Suprapubic skin (tissue), 4 donors: ENCODE measurements around the gene CDA. TPM values are rescaled to one million over a fixed set of nuclear protein-coding genes. Genes with fewer than 3 reads are reported as not detected.

Experiments
- DNase-seq, 2 donors: peaks; one replicate each; pipeline ENCODE4 v3.0.0-alpha.2; 2019; ENCODE audit warnings: low spot score in 2 of 2
- H3K27ac ChIP-seq: fragments of 200-600 bp; sonication (generic); one replicate; pipeline ENCODE4 v1.5.1; 2019
- H3K27me3 ChIP-seq: fragments of 200-600 bp; sonication (generic); one replicate; pipeline ENCODE4 v1.5.1; 2019
- H3K36me3 ChIP-seq: fragments of 200-600 bp; sonication (generic); one replicate; pipeline ENCODE4 v1.5.1; 2019
- H3K4me1 ChIP-seq: fragments of 200-600 bp; sonication (generic); one replicate; pipeline ENCODE4 v1.5.1; 2019
- H3K4me3 ChIP-seq: fragments of 200-600 bp; sonication (generic); one replicate; pipeline ENCODE4 v1.5.1; 2019; ENCODE audit warnings: mild to moderate bottlenecking
- H3K9me3 ChIP-seq: fragments of 200-600 bp; sonication (generic); one replicate; pipeline ENCODE4 v1.5.1; 2019
- EP300 ChIP-seq: sonication (generic); formaldehyde crosslinking; IDR thresholded peaks from one replicate; pipeline ENCODE4 v1.6.1; 2017; ENCODE audit warnings: antibody characterized with exemption
- POLR2A ChIP-seq, 2 donors: fragments of 450-650 bp; IDR thresholded peaks; one replicate each; pipeline ENCODE4 v1.6.1; 2017; ENCODE audit warnings: antibody characterized with exemption in 2 of 2, mild to moderate bottlenecking in 2 of 2, moderate library complexity in 2 of 2
- POLR2AphosphoS5 ChIP-seq, 3 donors: sonication (generic); formaldehyde crosslinking; IDR thresholded peaks; one replicate each; pipeline ENCODE4 v1.6.1; 2017; ENCODE audit warnings: antibody characterized with exemption in 3 of 3
- WGBS: methylation state at CpG from one replicate; pipeline ENCODE4 v1.1.5; 2018; 5-methylcytosine and 5-hydroxymethylcytosine counted together
- total RNA-seq, 4 donors: library from RNA; depleted of rRNA; stranded (reverse); fragments of >200 nt; gene quantifications; one replicate each; pipeline ENCODE4 v1.1.0, GENCODE V29; 2016
- TF ChIP-seq, protein P1 (sequence below), 2 donors: fragments of 200-600 bp in 1 of 2; fragments of 450-650 bp in 1 of 2; sonication (generic) in 1 of 2; IDR thresholded peaks; one replicate each; pipeline ENCODE4 v1.5.1; 2016 to 2019; ENCODE audit warnings: antibody characterized with exemption in 2 of 2, mild to moderate bottlenecking in 1 of 2, moderate library complexity in 1 of 2

CDA gene
- total RNA-seq, 4 donors from 2014 or later, result 13.1 to 24.2 (median 15.7) TPM

DNA sequence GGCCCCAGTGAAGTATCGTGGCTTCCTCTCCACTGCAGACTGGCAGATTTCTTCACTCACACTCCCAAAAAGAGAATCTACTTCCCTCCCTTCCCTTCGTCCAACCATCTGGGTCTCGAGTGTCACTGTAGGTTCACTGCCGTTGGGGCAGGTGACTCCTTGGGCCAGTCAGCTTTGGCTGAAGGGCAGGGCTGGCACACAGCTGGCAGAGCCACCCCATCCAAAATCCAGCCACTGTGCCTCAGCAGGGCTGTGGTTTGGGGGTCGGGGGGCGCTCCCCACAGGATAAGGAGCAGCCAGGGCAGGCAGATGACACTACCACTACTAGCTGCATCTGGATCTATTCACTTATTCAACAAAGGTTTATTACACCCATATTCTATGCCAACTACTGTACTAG lies 54.2 kb downstream of the CDA start:
- Histone ChIP-seq H3K36me3 (peaks cover 83% of the 10 kb centered on the region), H3K27ac (no peak overlapping the region), H3K4me3 (no peak overlapping the region), H3K27me3 (no peaks in the 10 kb centered on the region), H3K9me3 (no peaks in the 10 kb centered on the region), H3K4me1 (no peaks in the 10 kb centered on the region)
- no peak for DNase-seq
- TF ChIP-seq POLR2AphosphoS5 (IDR thresholded peaks at IDR 0.05) (no peak), EP300 (no peak), POLR2A (IDR thresholded peaks at IDR 0.05) (no peak)
- TF ChIP-seq, protein P1, sequence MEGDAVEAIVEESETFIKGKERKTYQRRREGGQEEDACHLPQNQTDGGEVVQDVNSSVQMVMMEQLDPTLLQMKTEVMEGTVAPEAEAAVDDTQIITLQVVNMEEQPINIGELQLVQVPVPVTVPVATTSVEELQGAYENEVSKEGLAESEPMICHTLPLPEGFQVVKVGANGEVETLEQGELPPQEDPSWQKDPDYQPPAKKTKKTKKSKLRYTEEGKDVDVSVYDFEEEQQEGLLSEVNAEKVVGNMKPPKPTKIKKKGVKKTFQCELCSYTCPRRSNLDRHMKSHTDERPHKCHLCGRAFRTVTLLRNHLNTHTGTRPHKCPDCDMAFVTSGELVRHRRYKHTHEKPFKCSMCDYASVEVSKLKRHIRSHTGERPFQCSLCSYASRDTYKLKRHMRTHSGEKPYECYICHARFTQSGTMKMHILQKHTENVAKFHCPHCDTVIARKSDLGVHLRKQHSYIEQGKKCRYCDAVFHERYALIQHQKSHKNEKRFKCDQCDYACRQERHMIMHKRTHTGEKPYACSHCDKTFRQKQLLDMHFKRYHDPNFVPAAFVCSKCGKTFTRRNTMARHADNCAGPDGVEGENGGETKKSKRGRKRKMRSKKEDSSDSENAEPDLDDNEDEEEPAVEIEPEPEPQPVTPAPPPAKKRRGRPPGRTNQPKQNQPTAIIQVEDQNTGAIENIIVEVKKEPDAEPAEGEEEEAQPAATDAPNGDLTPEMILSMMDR (IDR thresholded peaks at IDR 0.05), result no peak
- WGBS, result 74% methylated on average over 6 of the region's 6 CpGs

DNA sequence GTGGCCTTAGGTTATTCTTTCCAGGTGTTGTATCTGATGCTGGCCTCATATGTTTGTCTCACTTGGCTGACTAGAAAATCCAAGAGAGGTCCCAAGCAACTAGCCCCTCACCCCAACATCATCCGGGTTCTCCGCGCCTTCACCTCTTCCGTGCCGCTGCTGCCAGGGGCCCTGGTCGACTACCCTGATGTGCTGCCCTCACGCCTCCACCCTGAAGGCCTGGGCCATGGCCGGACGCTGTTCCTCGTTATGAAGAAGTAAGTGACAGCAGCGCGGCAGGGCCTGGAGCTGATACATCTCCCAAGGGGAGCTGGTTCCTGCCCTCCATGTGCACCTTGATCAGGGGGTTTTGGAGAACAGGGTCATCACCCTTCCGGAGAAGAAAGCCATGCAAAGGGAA lies 55.5 kb downstream of the CDA start:
- Histone ChIP-seq H3K4me1 (no peaks in the 10 kb centered on the region), H3K27me3 (no peaks in the 10 kb centered on the region), H3K9me3 (no peaks in the 10 kb centered on the region), H3K4me3 (no peak overlapping the region), H3K36me3 (peaks cover 83% of the 10 kb centered on the region), H3K27ac (no peak overlapping the region)
- 89% methylated on average over 13 of the region's 13 CpGs for WGBS
- TF ChIP-seq POLR2AphosphoS5 (IDR thresholded peaks at IDR 0.05), result no peak
- TF ChIP-seq, protein P1 (IDR thresholded peaks at IDR 0.05), result no peak
- no peak for TF ChIP-seq EP300
- TF ChIP-seq POLR2A (IDR thresholded peaks at IDR 0.05), result no peak
- no peak for DNase-seq

DNA sequence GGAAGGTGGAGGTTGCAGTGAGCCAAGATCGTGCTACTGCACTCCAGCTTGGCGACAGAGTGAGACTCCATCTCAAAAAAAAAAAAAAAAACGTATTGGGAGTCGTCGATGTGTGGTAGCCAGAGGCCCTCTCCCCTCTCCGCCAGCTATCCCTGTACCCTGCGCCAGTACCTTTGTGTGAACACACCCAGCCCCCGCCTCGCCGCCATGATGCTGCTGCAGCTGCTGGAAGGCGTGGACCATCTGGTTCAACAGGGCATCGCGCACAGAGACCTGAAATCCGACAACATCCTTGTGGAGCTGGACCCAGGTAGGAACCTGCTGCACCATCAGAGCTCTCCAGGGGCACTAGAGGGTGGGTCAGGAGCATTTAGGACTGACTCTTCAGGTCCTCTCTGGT lies 56.5 kb downstream of the CDA start:
- no peaks in the 10 kb centered on the region for H3K4me1 ChIP-seq
- H3K27ac ChIP-seq, result no peak overlapping the region
- H3K9me3 ChIP-seq, result no peaks in the 10 kb centered on the region
- H3K27me3 ChIP-seq, result no peaks in the 10 kb centered on the region
- no peak for DNase-seq
- WGBS, result 80% methylated on average over 14 of the region's 14 CpGs
- H3K4me3 ChIP-seq, result no peak overlapping the region
- TF ChIP-seq POLR2A (IDR thresholded peaks at IDR 0.05), result no peak
- TF ChIP-seq EP300, result no peak
- TF ChIP-seq, protein P1 (IDR thresholded peaks at IDR 0.05), result no peak
- TF ChIP-seq POLR2AphosphoS5 (IDR thresholded peaks at IDR 0.05), result no peak
- peaks cover 83% of the 10 kb centered on the region for H3K36me3 ChIP-seq

- Histone ChIP-seq H3K27me3 (no peaks in the 10 kb centered on the region), H3K9me3 (no peaks in the 10 kb centered on the region), H3K27ac (no peak overlapping the region), H3K36me3 (peaks cover 87% of the 10 kb centered on the region), H3K4me1 (no peaks in the 10 kb centered on the region), H3K4me3 (no peak overlapping the region)
- 91% methylated on average over 3 of the region's 13 CpGs for WGBS
- no peak for DNase-seq
- TF ChIP-seq, protein P1 (IDR thresholded peaks at IDR 0.05), result no peak
- no peak for TF ChIP-seq EP300
- TF ChIP-seq POLR2A (IDR thresholded peaks at IDR 0.05), result no peak
- no peak for TF ChIP-seq POLR2AphosphoS5 (IDR thresholded peaks at IDR 0.05)
These were observed 59.5 kb downstream of the CDA start for GRCh38 chr1:20648438-20648837.

DNA sequence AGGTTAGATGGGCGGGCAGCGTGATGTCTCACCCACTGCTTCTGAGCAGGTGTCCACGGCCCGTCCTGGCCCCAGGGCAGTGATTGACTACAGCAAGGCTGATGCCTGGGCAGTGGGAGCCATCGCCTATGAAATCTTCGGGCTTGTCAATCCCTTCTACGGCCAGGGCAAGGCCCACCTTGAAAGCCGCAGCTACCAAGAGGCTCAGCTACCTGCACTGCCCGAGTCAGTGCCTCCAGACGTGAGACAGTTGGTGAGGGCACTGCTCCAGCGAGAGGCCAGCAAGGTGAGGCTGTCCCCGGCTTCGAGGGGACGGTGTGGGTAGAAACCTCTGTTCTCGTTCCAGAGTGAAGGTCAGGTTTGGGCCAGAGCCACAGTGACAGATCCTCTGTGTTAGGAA lies 60.0 kb downstream of the CDA start:
- DNase-seq, result no peak
- H3K36me3 ChIP-seq, result peaks cover 87% of the 10 kb centered on the region
- 87% methylated on average over 7 of the region's 15 CpGs for WGBS

More for the DNA sequence above, 60.0 kb downstream of the CDA start:
- Histone ChIP-seq H3K4me3 (no peak overlapping the region), H3K9me3 (no peaks in the 10 kb centered on the region), H3K27ac (no peak overlapping the region), H3K4me1 (no peaks in the 10 kb centered on the region), H3K27me3 (no peaks in the 10 kb centered on the region)
- no peak for TF ChIP-seq POLR2A (IDR thresholded peaks at IDR 0.05)
- TF ChIP-seq POLR2AphosphoS5 (IDR thresholded peaks at IDR 0.05), result no peak
- TF ChIP-seq EP300, result no peak
- TF ChIP-seq, protein P1 (IDR thresholded peaks at IDR 0.05), result no peak
